Measurements from ENCODE around the gene TMCO4.

DNA sequence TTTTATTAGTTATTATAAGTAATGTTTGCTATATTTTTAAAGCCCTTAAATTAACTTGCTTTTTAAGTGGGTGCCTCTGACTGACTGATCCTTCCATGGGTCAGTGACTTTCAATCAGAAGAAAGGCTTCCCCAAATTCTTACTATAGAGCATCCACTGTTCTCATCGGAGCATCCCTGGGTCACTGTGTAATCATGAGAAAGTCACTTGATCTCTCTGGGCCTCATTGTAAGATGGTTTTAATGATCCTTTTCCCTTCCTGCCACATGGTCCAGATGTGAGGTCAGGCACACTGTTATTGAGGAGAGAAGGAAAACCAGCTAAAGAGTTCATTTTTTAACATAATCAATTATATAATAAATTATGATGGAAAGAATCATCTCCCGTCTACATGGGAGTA, 166.6 kb downstream of the TMCO4 start:
- no peak for TF ChIP-seq POLR2A (IDR thresholded peaks at IDR 0.05; ENCODE audit: low read length)
- TF ChIP-seq GATA1 (IDR thresholded peaks at IDR 0.05; ENCODE audit: low read depth, low read length) = no peak

Measured in erythroblast (primary cell).